NCI-H2171 (cell line): ENCODE results near the gene ADTRP.

Experiments used
- DNase-seq: peaks from one replicate; lab custom pipeline; 2025; lab: John Stamatoyannopoulos, UW

The ADTRP gene, protein sequence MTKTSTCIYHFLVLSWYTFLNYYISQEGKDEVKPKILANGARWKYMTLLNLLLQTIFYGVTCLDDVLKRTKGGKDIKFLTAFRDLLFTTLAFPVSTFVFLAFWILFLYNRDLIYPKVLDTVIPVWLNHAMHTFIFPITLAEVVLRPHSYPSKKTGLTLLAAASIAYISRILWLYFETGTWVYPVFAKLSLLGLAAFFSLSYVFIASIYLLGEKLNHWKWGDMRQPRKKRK

DNA sequence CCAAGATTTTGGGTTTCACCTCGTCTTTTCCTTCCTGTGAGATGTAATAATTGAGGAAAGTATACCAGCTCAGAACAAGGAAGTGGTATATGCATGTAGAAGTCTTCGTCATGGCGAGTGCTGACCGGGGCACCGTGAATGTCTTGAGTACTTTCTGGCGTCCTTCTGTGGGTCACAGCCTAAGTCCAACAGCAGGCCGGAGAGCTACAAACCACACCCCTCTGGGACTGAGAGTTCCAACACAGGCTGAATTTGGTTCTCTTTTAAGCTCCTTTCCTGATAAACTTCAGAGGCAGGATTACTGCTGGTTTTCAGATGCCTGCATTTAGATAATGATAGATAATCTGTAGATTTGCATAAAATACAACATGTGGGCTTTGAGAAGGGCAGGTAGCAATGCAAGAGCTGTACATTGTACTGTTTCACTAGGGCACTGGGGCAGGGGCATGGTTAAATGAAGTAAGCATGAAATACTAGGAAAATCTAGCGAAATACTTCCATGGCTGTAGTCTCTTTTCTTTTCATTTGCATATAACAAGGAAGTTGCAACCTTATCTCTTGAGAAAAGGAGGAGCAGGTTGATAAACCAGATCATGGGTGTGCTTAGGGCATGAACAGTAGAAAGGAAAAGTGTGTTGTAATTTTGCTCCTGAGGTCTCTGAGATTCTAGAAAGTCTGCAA, at the start of gene ADTRP:
Gene ADTRP, minus strand, starts transcription at position 156 of the 681 bp plus-strand sequence. Its CDS starts 44 bp downstream, at position 112.
- no peak for DNase-seq

DNA sequence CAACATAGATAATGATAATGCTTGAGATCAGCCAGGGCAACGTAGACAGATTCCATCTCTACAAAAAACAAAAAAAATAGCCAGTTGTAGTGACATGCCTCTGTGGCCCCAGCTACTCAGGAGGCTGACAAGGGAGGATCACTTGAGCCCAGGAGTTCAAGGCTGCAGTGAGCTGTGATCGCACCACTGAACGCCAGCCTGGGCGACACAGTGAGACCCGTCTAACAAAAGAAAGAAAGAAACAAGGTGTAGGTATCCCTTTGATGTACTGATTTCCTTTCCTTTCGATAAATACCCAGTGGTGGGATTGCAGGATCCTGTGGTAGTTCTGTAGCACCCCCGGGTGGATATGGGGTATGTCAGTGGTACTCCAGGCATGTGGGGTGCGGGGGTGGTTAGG, 48.2 kb upstream of the ADTRP start:
- no peak for DNase-seq

DNA sequence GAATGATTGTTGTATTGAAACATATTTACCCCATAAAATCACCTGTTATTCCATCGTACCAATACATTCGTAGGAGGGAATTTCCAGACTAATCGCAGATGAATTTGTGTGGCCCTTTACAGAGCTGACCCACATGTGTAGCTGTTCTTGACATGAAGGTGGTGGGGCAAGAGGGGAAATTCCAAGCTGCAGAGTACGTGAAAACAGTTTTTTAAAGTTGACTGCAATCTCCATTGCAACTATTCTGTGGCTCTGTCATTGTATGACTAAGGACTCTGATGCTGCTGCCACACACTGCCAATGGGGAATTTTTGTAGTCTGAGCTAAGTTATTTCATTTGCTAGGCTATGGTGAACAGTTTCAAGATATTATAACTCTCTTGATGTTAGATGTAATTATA, 46.4 kb upstream of the ADTRP start:
- no peak for DNase-seq

DNA sequence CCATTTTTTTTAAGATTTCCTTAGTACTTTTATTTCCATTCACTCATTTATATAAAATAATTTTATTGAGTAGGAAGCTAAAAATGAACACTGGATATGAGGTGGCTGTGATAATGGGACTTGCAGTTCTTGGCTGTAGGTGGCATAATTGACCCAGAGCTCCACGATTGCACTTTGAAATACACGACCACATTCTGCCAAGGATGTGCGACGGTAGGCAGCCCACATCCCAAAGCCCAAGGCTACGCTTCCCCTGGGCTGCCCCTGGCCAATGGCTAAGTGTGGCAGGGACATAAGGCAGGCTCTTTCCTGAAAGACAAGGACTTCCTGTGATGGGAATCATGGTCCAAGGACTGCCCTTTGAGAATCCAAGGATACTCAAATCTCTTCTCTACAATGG, 43.7 kb upstream of the ADTRP start:
- no peak for DNase-seq

DNA sequence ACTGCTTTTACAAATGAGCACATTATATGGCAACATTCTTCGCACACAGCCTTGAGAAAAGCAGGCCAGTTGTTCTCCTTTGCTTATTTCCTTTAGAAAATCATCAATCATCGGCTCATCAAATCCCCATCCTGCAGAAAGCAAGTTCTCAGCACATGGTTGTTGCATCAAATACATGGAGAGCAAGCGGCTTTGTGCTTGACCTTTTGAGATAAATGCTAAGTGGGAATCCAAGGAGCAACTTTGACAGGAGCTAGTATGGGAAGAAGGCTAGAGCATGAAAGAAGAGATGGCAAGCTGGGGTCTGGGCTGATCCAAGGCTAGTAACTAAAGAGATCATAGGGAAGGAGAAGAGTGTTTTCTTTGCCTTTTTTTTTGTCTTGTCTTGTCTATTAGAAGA, 43.2 kb upstream of the ADTRP start:
- no peak for DNase-seq

DNA sequence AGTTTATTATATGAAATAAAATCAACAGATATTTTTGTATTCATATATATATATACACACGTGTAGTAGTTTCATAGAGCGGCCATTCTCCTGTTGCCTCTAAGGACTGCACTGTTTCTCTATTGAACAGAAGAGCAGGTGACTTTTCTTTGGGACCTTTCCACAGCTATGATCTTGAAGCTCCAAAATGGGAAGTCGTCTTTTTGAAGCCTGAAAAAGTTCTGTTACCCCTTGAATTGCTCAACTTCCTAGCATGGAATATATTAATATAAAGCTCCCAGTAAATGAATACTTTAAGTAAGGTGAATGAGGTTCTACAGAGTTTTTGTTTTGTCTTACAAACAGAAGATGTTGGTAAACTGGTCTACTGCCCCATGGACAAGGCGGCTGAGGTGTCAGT, 42.2 kb upstream of the ADTRP start:
- no peak for DNase-seq

DNA sequence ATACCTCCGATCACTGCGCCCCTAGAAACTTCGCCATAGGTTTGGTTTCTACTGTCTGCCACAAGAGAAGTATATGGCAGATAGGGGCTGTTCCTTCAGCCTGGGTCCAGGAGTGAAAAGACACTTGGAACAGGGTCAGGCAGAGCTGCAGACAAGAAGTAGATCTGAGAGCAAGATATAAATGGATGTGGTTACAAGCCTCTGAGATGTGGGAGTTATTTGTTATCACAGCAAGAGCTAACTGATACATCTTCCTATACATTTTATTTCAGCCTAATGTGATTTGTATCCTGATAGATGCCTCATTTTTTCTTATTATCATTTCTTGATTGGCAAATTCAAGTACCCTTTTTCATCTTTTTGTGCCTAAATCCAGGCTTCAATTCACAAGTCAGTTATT, 40.9 kb upstream of the ADTRP start:
- no peak for DNase-seq

DNA sequence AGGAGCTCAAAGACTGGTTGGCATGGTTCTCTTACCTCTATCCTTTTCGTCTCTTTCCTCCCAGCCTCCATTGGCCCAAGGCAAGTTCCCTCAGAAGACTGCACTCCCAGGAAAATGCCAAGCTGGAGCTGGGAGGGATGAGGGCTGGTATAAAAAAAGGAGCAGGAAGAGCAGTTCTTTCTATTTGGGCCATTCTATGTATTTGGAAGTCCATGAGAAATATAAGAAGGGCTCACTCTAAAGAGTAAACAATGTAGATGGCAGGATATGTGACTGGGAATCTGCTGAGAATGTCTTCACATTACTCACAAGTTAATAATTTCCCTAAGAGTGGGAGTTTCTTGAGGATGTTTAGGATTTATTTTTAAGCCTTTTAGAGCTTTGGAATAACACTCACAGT, 36.6 kb upstream of the ADTRP start:
- DNase-seq = no peak

DNA sequence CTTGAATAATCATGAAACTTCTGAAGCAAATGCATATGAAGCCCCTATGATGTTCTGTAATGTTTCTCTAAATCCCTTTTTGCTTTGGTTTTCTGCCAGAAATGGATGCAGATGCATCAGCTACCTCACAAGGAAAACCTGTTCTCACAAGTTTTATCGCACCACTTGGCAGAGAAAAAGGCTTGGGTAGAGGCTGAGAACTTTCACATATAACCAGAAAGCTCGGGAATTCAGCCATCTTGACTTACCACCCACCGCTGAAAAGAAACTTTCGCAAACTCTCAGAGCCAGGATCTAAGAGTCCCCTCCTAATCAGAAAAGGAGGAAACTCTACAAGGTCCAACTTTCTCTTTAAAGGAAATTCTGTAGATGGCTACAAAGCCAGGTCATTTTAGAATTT, 36.2 kb upstream of the ADTRP start:
- DNase-seq = no peak

DNA sequence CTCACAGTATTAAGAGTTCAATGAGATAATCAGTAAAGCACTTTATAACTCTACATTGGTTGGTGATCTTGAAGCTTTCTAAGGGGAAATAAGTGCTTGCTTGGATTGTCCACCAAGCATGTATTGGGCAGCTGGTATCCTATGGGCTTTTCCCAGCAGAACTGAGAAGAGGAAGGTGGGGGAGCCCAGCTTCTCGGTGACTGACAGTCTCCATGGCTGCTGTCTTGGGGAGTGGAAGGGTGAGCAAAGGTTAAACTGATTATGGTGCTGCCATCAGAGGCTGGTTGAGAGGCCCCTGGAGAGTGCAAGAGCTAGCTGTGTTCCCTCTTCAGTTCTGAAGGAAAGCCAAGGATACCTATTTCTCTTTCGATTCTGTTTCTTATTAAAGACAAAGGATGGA, 35.5 kb upstream of the ADTRP start:
- no peak for DNase-seq

DNA sequence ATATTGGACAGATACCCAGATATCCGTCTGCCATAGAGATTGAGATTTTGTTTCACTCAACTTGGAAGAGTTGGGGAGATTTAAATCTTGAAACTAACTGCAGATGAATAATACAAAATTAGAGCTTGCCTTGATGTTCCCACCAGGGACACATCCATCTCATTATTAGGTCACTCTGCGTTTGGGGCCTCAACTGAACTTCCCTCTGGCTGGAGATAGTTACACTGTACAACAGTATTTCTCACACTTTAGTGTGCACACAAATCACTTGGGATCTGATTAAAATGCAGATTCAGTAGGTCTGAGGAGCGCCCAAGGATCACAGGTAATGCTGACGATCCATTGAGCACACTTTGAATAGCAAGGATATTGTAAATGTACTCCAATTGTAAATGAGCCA, 35.0 kb upstream of the ADTRP start:
- DNase-seq = no peak

DNA sequence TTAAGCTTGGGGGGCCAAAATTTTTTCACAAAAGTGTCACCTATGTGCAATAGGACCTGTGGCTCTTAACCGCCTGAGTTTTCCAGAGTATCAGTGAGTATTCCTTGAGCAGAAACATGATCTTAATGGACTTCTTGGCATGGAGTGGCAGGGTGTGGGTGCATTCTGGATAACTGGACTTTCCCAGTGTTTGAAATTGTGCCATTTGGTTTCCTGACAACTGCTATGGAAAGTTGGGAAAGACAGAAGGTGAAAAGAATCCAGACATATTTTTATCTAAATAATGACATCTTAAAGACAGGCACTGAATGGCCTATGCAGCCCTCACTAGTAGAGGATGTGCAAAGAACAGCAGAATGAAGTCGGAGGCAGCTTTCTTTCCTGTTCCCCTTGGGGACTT, 34.3 kb upstream of the ADTRP start:
- no peak for DNase-seq

DNA sequence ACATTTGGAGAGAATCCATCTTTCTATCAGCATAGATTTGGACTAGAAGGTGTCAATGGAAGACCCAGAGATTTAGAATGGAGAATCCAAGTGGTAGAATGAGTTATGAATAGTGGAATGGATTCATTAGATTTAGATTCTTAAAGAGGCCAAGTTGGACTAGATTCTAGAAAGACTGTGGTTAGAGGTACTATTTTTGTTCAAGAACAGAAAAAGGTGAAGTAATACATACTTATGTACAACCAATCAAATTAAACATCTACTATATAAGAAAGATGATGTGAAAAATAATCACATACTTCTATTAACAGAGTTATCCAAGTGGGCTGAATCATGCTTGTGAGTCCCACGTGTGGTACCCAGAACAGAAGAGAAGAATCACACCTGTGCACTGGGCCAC, 33.8 kb upstream of the ADTRP start:
- DNase-seq = no peak

DNA sequence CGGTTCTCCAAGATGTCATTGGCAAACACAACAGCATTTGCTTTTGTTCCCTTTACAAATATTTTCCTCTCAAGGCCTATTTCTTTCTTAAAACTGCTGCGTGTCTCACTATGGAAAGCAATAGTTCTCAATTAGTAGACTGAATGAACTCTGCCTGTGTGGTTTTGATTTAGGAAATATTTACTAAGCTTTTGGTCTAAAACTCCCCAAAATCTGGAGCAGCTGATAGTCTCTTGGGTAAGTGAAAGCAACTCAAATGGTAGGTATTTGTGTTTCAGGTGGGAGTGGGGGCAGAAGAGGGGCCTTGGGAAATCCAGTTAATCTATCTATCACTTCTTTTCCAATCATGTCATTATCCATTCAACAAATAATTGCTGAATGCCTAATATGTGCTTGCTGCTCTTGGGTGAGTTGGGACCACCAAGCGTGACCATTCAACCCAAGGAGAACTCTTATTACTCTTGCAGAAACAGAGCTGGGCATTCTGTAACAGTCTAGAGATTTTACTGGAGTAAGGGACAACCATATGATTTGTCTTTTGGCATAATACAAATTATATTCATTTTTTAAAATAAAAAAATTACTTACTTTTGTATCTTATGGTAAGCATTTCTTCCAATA, 33.2 kb upstream of the ADTRP start:
- DNase-seq = no peak

DNA sequence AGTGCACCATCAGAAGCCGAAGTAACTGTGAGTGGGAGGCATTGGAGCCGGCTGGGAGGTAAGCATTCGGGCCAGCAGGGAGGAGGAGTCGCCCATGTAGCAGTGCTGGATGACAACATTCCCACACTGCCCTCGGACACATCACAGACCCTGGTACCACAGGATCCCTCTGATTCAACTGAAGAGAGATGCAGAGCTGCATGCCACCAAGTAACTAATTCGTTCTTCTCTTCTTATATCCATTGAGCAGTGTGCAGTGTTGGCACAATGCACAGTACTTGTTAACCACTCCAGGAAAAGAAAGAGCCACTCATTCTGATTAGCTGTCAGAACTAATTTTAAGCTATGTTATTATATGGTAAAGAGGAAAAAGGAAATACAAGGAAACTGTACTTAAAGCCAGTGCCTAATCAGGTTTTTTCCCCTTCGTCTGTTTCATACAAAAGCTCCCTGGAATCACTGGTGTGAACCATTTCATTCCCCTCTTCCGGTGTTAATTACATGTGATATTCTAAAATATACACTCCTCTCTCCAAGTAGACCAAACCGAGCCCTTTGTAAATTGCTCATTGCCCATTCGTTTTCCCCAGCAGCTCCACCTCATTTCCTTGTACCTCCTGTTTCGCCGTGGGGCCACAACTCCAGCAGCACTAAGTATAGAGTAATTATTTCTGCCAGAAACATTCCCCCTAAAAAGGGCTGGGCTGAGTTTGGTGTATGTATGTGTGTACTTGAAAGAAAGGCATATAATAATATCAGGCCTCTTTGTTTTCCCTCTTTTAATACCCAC, 32.4 kb upstream of the ADTRP start:
- DNase-seq = no peak

DNA sequence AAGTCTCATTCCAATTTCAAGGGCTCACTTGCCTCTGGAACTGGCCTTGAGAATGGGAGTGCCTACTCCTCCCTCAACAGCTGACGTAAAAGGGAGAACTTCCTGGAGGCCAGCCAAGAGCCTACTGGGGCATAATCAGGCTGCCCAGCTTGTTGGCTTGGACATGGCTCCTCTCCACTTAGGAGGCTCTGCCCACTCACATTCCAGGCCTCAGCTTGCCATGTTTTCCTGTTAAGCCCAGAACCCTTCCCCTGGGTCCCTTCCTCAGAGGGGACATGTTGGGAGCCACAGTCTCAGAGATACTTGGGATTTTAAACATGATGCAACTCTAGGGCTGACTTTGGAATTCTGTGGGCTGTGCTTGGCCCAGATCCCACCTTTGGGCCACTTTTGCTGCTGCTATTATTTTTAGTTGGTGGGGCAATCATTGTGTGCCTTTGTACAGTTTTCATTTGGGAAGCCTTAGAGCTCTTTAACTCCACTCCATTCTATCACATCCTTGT, 31.5 kb upstream of the ADTRP start:
- no peak for DNase-seq

DNA sequence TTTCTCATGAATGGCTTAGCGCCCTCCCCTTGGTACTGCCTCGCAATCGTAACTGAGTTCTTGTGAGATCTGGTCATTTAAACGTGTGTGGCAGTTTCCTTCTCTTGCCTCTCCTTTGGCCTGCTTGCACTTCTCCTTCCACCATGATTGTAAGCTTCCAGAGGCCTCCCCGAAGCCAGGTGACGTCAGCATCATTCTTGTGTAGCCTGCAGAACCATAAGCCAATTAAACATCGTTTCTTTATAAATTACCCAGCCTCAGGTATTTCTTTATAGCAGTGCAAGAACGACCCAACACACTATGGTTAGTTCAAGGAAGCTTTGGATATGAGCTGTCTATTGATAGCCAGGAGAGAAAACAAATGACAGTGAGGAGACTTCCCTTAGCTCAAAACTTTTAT, 29.5 kb upstream of the ADTRP start:
- DNase-seq = no peak

DNA sequence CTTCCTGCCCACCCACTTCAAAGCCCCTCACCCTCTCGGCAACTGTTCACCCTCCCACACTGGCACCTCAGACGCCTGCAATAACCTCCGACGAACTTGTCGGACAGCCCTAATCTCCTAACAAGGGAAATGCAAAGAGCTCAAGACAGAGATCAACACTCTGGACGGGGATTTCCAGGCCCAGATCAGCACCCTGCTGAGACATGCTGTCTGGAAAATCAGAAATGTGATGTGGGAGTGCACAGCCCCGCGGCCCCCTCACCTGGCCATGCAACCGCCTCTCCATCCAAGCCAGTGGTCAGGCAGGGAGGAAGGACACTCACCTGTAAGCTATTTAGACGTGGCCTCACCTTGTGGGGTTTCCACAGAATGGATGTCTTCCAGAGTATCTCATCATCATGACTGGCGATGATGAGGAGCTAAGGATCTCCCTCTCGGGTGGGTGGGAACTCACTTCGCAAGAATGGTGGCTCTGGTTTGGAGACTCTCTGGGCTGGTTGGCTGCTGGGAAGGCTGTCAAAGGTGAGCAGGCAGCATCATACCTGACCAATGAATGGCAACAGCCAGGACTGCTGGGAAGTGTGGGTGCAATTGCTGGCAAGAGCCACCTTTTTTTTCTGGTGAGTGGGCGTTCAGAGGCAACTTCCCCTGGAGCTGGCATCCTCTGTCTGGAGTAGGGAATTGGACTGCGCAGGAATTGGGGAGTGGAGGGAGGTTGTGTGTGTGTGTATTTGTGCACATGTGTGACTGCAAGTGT, 28.1 kb upstream of the ADTRP start:
- DNase-seq = no peak

DNA sequence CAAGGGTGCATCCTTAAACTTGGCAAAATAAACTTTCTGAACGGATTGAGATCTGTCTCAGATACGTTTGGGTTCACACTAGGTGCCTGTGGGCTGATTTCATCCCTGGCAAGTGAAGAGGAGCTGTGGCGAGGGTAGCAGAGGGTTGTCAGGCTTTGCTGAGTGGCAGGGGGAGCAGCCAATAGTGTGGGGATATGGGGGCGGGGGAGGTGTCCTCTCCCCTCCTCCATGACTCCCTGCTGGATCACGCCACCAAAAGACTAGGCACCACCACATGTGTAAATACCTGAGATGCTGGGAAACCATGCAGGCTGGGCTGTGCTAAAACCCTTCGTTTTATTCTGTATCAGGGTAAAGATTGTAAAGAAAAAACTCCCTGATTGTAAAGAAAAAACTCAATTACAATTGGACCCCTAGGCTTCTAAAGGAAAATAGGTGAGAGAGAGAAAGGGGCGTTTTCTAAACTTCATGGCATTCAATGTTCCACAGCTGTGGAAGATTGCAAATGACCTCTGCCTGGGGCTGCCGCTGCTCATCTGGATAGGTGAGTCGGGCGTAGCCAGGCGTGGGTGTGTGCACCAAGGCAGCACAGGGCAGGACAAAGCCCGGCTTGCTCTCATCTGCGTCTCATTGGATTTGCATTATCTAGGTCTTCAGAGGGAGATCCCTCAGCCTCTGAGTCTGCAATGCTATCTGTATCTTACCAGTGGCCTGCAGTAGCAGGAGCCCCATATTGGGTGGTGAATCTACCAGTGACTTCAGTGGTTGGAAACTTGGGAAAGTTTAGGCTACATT, 26.9 kb upstream of the ADTRP start:
- no peak for DNase-seq

DNA sequence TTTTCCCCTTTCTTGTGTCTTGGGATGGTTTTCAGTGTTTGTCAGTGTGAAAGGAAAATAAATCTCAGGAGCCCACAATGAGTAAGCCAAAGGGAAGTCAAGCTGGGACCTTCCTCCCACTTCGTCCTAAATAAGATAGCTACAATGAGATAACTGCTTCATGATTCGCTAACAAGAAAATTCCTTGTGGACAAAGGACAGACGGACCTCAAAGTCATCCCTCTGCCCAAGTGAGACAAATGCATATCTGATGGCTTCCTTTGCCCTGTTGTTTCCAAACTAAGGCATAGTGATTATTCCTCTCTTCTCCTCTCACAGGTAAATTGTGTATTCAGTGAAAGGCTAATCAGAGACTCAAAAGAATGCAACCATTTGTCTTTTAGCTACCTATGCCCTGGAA, 26.1 kb upstream of the ADTRP start:
- no peak for DNase-seq

DNA sequence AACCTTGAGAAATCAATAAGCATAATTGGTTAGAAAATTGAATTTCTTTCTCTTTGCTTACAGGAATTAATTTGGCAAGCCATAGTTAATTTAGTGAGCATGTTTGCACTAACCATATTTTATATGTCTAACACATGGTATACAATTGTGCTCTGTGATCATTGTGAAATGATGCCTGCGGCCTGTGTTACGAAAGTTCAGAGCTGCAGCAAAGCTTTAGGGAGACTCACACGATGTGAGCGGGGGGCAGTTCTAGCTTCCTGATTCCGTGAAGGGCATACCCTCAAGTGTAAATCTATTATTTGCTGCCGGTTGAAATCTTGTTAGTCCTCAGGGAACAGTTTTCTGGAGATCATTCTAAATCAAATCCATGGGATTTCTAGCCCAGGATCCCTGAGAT, 25.5 kb upstream of the ADTRP start:
- DNase-seq = no peak
